GM21423 (cell line): Measurements from ENCODE around the gene PTGS2.
A peak's percentile ranks its signal among the peaks of the same experiment; 100 is the strongest.

Experiments used
- ATAC-seq: cut with Tn5 transposase; IDR thresholded peaks from one replicate; pipeline ENCODE4 v1.9.1; 2021; ENCODE audit warnings: mild to moderate bottlenecking, moderate library complexity; ENCODE audit not compliant: unreplicated experiment

Gene PTGS2

DNA sequence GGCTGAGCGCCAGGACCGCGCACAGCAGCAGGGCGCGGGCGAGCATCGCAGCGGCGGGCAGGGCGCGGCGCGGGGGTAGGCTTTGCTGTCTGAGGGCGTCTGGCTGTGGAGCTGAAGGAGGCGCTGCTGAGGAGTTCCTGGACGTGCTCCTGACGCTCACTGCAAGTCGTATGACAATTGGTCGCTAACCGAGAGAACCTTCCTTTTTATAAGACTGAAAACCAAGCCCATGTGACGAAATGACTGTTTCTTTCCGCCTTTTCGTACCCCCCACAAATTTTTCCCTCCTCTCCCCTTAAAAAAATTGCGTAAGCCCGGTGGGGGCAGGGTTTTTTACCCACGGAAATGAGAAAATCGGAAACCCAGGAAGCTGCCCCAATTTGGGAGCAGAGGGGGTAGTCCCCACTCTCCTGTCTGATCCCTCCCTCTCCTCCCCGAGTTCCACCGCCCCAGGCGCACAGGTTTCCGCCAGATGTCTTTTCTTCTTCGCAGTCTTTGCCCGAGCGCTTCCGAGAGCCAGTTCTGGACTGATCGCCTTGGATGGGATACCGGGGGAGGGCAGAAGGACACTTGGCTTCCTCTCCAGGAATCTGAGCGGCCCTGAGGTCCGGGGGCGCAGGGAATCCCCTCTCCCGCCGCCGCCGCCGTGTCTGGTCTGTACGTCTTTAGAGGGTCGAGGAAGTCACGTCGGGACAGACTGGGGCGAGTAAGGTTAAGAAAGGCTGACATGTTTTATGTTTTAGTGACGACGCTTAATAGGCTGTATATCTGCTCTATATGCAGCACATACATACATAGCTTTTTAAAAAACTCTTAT lies at the start of gene PTGS2:
PTGS2 (minus strand) TSS at position 179 of the 817 bp plus-strand sequence; CDS start at position 46, 133 bp downstream.
- ATAC-seq: peak; percentile 88

DNA sequence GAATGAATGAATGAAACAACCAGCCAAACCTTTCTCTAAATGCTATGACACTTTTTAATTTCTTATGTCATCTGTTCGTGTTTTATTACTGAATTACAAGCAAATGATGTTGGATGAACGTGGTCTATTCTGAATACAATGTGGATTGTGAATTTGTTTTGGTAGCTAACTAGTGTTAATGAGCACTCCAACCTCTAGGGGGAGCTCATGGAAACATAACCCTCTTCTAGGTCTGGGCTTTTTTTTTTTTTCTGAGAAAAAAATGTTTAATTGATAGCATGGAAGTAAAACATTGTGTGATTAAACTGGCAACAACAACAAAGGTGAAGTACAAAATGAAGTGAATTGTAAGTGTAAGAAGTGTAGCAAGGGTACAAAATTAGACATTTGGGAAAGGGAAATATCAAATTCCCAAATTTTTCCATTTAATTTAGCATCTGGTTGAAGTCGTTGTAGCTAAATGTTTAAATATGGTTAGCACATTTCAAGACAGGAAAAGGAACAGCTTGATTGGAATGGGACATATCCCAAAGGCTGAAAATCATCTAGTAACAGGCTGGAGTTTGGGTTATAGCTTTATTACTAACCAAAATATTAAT lies 42.6 kb upstream of the PTGS2 start:
- ATAC-seq: peak; percentile 76

DNA sequence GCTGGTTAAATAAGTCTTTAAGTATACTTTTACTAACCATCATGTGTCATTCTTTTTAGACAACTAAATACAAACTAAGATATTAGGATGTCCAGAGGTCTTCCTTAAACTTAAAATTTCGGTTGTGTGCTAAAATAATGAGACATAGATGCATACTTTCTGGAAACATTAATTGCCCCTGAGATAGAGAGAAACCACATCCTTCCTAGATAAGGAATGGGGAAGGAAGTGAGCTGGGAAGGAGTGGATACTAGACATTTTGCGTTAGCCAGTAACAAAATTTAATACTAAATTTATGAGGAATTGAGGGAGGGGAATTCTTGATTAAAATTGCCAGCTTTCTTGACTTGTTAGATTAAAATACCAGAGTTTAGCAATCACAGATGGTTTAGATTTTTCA lies 37.1 kb upstream of the PTGS2 start:
- no peak for ATAC-seq

DNA sequence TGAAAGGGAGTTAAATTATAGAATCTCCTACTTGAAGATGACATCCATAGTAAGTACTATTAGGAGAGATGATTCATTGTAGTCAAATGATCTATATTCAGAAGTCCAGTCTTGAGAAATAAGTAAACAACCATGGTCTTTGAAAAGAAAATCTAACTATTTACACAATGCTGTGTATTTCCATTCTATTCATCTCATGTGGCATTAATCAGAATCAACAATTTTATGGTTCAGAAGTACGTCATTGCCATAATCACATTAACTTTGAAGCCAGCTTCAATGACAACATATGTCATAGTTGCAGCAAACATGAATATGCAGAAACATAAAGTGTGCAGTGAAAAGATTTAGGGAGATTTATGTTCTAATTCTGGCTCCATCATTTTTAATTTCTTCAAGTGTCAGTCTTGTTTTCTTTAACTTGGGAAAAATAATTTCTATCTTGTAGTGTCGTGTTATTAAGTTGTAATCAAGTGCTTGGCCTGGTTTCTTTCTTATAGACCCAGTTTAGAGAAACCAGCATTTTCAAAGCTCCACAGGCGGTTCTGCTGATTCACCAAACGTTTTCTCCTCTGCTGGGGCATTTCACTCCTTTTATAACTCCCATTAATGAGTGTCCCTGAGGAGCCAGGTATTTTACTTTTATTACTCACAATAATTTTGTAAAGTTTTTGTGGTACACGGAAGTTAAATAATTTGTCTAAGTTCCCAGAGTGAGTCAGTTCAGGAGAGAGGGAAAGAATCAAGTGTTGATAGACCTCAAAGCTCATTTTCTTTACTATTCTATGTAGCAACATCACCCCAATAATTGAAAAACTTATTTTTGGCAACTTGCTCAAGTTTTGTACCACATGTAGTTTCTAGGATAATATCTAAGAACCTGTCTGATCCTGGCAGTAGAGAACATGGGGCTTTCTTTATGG lies 35.9 kb upstream of the PTGS2 start:
- no peak for ATAC-seq

DNA sequence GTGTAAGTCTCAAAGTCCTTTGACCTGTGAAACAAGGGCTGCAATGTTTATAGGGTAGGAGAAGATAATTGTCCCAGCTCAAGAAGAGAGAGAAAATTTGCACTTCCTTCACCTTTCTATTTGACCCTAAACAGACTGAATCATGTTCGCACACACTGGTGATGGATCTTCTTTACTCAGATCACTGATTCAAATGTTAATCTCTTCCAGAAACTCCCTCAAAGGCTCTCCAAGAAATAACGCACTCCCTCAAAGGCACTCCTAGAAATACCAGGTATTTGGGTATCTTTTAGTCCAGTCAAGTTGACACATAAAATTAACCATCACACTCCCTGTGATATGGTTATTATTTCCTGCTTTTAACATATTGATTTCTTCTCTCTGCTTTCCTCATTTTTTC lies 30.5 kb upstream of the PTGS2 start:
- no peak for ATAC-seq

DNA sequence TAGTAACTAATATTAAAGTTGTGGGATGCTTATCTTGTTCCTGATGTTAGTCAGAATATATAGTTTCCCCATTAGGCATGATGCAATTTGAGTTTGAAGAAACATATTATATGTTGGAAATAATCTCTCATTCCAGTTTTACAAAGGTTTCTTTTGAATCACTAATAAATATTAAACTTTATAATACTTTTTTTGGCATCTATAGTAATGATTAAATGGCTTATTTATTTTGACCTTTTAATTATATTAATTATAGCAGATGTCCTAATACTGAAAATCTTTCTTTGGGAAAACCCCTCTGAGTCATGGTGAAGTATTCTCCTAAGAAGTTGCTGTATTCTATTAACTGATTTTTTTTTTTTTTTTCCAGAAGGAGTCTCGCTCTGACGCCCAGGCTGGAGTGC lies 28.5 kb upstream of the PTGS2 start:
- ATAC-seq: no peak

DNA sequence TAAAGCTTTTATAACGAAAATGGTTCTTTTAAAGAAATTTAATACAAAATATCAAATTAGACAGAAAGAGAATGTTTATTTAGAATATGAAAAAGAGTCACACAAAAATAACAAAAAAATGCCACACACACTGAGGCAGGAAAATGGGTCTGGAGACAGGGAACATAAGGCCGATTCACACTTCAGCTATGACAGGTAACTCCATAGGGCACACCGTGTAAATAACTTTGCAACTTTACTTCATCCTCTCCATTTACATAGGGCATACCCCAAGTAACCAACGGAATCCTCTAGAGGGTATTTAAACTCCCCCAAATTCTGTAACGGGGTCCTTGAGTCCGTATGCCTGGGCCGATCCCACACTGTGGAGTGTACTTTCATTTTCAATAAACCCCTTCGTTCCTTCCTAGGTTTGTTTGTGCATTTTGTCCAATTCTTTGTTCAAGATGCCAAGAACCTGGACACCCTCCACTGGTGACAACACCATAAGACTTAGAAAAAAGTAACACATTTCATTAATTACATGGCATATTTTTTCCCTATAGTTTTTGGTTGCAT lies 23.1 kb upstream of the PTGS2 start:
- ATAC-seq: no peak

DNA sequence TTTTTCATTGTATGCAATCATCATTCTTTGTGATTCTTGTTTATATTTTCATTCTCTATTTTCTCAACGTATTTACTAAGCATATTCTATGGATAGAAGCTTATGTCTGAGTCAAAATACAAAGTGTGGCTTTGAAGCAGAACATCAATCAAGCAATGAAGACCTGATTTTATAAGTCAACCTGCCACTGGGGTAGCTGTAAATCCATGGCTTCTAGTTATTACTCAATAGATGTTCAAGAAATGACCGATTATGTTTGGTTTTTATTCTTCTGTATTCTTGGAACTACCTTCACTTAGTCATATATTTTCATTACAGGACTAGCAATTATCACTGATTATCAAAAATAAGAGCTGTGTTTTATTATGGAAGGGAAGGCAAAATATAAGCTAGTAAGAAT lies 20.5 kb upstream of the PTGS2 start:
- ATAC-seq: no peak

DNA sequence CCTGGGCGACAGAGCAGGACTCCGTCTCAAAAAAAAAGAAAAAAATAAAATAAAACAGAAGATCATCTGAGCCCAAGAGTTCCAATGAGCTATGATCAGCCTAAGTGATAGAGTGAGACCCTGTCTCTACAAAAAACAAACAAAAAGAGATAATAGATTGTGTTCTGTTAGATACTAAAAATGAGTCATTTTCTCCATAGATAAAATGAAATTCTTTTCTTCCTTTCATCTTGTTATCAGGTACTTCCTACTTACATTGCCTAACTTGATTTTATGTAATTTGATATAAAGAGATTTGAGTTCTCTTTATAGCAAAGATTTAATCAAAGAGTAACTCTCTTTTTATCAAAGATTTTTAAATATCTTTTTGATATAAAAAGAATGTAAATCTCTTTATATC lies 19.3 kb upstream of the PTGS2 start:
- ATAC-seq: no peak

DNA sequence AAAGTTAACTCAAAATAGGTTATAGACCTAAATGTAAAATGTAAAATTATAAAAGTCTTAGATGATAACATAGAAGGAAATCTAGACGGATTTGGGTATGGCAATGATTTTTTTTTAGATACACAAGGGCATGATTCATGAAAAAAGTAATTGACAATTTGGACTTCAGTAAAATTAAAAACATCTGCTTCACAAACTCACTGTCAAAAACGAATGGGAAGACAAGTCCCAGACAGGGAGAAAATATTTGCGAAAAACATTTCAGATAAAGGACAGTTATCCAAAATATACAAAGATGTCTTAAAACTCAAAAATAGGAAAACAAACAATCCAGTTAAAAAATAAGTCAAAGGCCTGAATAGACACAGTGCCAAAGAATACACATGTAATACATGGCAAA lies 9.7 kb upstream of the PTGS2 start:
- ATAC-seq: no peak

DNA sequence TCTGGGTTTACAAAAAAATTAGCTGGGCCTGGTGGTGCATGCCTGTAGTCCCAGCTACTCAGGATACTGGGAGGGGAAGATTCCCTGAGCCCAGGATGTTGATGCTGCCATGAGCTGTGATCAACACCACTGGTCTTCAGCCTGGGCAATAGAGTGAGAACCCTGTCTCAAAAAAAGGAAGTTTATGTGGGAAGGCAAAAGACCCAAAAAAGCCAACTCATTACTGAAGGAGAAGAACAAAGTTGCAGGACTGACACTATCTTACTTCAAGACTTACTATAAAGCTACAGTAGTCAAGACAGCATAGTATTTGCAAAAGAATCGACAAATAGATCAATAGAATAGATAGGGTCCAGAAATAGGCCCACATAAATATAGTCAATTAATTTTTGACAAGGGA lies 9.2 kb upstream of the PTGS2 start:
- ATAC-seq: no peak

DNA sequence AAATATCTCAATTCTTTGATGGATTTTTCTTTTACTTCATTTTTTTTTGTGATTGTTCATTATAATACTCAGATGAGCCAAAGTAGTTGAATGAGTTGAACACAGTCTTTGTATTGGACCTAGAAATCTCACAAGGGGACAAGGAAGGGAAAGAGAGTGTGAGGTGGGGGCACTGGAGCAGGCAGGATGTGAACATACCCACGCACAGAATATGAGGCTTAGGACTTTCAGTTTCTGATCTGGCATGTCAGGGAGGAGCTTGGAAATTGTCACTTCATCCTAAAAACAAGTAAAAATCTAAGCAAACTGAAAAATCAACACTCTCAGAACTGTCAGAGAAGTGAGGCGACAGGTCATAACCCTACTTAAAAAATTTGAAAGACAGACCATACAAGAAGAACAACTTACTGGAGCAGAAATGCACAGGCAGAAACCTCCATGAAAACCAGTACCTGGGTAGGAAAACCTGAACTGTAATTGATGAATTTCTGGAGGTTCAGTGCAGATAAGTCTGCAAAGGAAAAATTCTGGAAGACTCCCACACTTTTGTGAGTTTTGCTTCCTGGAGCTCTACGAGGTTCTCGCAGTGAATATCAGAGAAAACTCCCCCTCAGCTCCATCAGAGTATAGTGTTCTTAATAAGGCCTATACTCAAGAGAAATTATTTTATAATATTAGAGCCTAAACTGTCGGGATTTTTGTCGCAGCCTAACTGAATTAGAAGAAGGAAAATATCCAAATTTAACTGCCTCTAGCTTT lies 3.6 kb upstream of the PTGS2 start:
- ATAC-seq: no peak

DNA sequence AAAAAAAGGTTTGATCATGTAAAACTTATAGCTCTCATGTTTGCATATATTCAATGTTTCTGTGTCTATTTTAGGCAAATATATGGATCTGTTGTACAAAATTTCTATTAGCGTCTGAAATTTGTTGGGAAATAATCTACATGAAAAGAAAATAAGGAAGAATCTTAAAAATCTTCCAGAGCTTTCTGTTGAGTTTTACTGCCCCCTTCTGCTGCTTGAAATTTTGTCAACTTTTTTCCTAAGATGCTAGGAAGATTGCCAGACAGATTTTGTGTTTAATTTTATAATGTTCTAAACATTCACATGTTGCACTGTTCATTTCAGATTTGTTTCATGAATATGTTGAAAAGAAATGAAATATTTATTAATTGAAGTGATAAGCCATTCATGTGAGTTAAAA lies 2.5 kb upstream of the PTGS2 start:
- ATAC-seq: no peak

DNA sequence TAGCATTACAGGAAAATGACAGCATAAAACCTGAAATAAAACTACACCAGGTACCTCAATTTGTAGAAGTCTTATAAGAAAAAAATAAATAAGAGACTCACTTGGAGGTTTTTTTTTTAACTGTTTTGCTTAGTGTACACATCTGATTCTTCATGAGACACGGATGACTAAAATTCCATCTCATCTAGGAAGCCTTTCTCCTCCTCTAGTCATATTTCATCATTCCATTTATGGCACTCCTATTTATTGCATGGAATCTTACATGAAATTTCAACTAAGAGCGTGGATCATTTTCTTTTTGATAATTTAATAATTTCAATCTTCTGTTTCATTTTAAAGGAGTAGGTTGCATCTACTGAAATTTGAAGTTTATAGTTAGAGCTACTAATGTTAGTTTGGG lies 1.6 kb upstream of the PTGS2 start:
- no peak for ATAC-seq

DNA sequence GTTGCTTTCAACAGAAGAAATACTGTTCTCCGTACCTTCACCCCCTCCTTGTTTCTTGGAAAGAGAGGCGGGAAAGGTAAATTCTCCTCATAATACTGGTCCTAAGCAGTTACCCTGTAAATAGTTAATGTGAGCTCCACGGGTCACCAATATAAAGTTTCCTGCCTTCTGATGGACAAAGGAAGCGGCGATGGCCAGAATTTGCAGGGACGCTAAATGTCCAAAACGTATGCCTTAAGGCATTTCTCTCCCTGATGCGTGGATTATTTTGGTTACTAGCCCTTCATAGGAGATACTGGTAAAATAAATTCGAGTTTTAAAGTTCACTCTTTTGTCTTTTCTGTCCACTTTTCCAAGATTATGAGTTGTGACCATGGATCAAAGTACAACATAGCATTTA lies 898 bp upstream of the PTGS2 start:
- ATAC-seq: no peak

DNA sequence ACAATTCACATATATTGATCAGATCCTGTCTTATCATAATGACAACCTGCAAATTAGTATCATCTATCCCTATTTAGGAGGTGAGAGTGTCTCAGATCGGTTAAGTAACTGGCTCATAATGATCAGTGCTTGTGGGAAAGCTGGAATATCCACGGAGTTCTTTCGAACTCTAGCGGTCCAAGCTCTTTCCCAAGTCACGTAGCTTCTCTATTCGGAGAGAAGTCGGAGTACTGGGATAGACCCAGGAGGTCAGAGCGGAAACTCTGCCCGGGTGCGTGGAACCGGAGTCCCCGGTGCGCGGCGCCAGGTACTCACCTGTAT lies 339 bp downstream of the PTGS2 start:
- ATAC-seq: no peak

DNA sequence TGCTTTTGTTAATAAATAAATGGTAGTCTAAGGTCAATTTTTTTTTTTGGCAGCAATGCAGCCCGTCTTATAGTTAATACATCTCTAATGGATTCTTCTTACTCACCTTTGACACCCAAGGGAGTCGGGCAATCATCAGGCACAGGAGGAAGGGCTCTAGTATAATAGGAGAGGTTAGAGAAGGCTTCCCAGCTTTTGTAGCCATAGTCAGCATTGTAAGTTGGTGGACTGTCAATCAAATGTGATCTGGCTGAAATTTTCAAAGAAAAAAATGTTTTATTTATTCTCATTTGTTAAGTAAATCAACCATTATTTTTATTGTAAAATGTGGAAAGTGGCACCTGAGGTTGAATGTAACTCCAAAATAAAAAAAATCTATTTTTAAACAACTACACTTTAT lies 2.1 kb downstream of the PTGS2 start:
- ATAC-seq: no peak

DNA sequence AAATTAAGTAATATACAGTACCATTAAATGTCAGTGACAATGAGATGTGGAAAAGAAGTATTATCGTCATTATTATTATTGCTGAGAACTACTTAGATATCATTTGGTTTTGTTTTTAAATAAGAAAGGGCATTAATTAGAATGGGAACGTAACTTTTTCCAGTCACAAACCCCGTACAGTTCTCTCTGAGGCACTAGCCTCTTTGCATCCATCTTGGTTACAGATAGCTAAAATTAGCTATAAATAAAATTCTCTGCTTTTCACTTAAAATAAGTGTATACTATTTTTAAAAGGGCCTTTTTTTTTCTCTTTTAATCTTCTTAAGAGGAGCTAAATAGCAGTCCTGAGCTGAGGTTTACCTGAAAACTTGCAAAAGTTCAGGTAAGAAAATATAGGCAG lies 7.6 kb downstream of the PTGS2 start:
- no peak for ATAC-seq

DNA sequence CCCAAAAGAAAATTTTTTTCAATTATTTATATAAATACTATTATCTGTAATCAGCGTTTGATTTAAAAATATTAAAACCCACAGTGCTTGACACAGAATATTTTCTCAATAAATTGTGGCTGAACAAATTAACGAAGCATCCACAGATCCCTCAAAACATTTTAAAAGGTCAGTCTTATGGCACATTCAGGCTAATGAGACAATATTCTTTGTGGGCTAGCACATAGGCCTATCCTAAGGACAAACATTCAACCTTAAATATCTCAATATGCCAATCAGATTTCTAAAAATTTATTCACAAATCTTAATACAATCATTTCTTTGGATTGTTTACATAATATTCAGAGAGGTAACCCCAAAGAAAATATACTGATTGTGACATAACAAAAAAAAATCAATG lies 8.1 kb downstream of the PTGS2 start:
- no peak for ATAC-seq

DNA sequence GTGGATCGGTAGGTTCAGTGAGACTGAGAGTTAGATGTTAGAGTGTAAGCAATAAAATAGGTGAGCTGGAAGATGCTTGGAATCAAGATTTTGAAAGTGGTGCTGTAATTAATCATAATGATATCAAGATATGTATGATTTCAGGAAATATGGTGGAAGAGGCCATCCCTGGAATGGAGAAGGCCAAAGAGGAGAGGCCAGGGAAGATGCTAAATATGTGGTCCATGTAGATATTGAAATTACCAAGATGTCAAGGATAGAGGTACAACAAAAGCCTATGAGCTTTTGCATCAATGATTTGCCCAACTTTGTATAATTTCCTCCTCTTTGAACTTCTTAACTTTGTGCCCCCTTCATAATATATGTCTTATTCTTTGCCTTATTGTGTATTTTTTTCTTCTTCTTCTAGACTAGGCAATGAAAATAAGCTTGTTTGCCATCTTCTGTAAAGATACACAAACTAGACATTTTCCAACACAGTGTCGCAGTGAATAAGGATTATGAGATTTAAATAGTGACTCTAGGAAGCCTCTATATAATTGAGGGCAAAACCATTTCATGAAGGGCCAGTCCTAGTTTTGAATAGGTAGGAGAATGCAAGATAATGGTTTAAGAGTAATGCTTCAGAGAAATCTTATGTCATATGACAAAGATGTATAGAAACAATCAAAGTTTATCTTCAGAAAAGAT lies 8.9 kb downstream of the PTGS2 start:
- no peak for ATAC-seq
